Stimulated activated CD4-positive, alpha-beta T cell treated with anti-CD3 and anti-CD28 coated beads, Interleukin-12 subunit alpha, Interleukin-12 subunit beta, amount 100 ng/mL, for 48 hours (primary cell): Measurements from ENCODE around the gene VSTM1.
"Not testable (repeated sequence)": the region's sequence is repeated elsewhere in the genome, so short reads cannot be mapped to it uniquely, and the experiment has no call there.

ENCODE experiments used
- DNase-seq, 3 donors: peaks; one replicate each; pipeline ENCODE4 v3.0.0-alpha.2; 2020; ENCODE audit warnings: low read depth in 2 of 3, low spot score in 1 of 3

VSTM1 gene

GRCh38 chr19:54074851-54075250 lies 11.2 kb upstream of the VSTM1 start:
- no peak for DNase-seq

- no peak for DNase-seq
These were observed 10.1 kb upstream of the VSTM1 start for GRCh38 chr19:54073829-54074228.

- no peak for DNase-seq
These were observed 5.8 kb upstream of the VSTM1 start for GRCh38 chr19:54069470-54069869.

- no peak for DNase-seq
These were observed 1.1 kb downstream of the VSTM1 start for GRCh38 chr19:54062643-54063042.

GRCh38 chr19:54047616-54048015 lies 16.1 kb downstream of the VSTM1 start:
- DNase-seq: no peak

- no peak for DNase-seq
These were observed 17.9 kb downstream of the VSTM1 start for GRCh38 chr19:54045771-54046170.

- no peak for DNase-seq
These were observed 20.7 kb downstream of the VSTM1 start for GRCh38 chr19:54042989-54043388.

GRCh38 chr19:54041969-54042606 lies 21.6 kb downstream of the VSTM1 start:
- DNase-seq: no peak

GRCh38 chr19:54040003-54040402 lies 23.7 kb downstream of the VSTM1 start:
- no peak for DNase-seq

GRCh38 chr19:54036542-54036941 lies 27.2 kb downstream of the VSTM1 start:
- DNase-seq: not testable (repeated sequence)

GRCh38 chr19:54035215-54036178 lies 28.2 kb downstream of the VSTM1 start:
- no peak for DNase-seq

GRCh38 chr19:54030895-54031586 lies 32.7 kb downstream of the VSTM1 start:
- DNase-seq: no peak

- DNase-seq: peak; percentile 21 to 51 (median 29)
These were observed 33.7 kb downstream of the VSTM1 start for GRCh38 chr19:54029930-54030490.

- no peak for DNase-seq
These were observed 34.4 kb downstream of the VSTM1 start for GRCh38 chr19:54029301-54029700.

GRCh38 chr19:54026656-54027055 lies 37.0 kb downstream of the VSTM1 start:
- no peak for DNase-seq

GRCh38 chr19:54024660-54025059 lies 39.0 kb downstream of the VSTM1 start:
- no peak for DNase-seq

GRCh38 chr19:54023191-54023590 lies 40.5 kb downstream of the VSTM1 start:
- DNase-seq: no peak

GRCh38 chr19:54021932-54022331 lies 41.8 kb downstream of the VSTM1 start:
- DNase-seq: no peak

- no peak for DNase-seq
These were observed 42.3 kb downstream of the VSTM1 start for GRCh38 chr19:54021363-54021762.

- no peak for DNase-seq
These were observed 46.4 kb downstream of the VSTM1 start for GRCh38 chr19:54017261-54017660.

- DNase-seq: no peak
These were observed 48.7 kb downstream of the VSTM1 start for GRCh38 chr19:54014920-54015560.
